ENCODE data around the gene ARHGAP4.

DNA sequence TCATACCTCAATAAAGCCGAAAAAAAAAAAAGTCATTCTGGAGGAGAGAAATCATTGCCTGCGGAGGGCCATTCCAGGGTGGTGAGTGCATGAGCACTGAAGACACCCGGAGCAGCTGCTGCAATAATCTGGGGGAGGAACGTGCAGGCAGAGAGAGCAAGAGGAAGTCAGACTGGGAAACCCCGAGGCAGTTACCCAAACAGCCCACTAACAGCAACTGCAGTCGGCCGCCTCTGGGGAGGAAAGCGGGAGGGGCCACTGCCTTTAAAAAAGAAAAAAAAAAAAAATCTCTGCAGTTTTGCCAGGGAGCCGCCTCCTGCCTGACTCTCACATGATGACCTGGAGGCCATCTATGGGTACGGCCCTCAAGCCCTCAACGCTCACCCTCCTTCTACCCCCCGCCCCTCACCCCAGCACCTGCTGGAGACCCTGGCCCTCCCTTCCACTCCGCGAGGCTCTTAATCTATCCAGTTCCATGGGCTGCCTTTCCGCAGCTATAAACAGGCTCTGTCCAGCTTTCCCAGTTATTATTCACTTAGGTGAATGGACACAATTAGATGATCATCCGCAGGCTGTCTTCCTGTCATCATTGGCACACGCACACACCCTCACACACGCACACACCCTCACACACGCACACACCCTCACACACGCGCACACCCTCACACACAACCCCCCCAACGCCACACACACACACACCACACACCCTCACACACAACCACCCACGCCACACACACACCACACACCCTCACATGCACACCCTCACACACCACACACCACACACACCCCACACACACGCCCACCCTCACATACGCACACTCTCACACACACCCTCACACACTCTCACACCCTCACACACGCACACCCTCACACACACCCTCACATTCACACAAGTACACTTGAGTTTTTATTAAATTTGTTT is 25.0 kb downstream of the ARHGAP4 start:
- TF ChIP-seq POLR2A (IDR thresholded peaks at IDR 0.05): no peak
- no peak for TF ChIP-seq CTCF (IDR thresholded peaks at IDR 0.05)

Measured in testis (tissue), 2 donors.